ENCODE data around the gene KY. TPM values are rescaled to one million over a fixed set of nuclear protein-coding genes. Genes with fewer than 3 reads are reported as not detected.

KY gene
- total and polyA plus RNA-seq, 2 donors (not counting 1 experiment from before 2014, with no cell fraction given), result not detected

- Histone ChIP-seq H3K36me3 (replicated peaks in 1 of 2; ENCODE audit: control extremely low read depth in 1 of 2, control insufficient read depth in 1 of 2, extremely low read depth in 1 of 2, insufficient read depth in 2 of 2, low read length in 1 of 2) (no peaks in the 10 kb centered on the region), H3K27ac (ENCODE audit: low read length in 2 of 2) (no peak overlapping the region), H3K4me1 (ENCODE audit: control insufficient read depth in 2 of 2, insufficient read depth in 2 of 2, low read length in 2 of 2) (no peaks in the 10 kb centered on the region), H3K9me3 (ENCODE audit: control extremely low read depth in 1 of 3, control insufficient read depth in 2 of 3, insufficient read depth in 1 of 3, low read length in 2 of 3) (no peaks in the 10 kb centered on the region), H3K4me3 (ENCODE audit: control extremely low read depth in 1 of 5, extremely low read depth in 1 of 5, insufficient read depth in 1 of 5, low read depth in 2 of 5, low read length in 4 of 5) (no peak overlapping the region), H3K27me3 (replicated peaks in 1 of 4; ENCODE audit: control extremely low read depth in 1 of 4, control insufficient read depth in 3 of 4, insufficient read depth in 4 of 4, low read length in 3 of 4) (no peaks in the 10 kb centered on the region), H3K9ac (ENCODE audit: low read length) (no peak overlapping the region), H3K79me2 (ENCODE audit: control insufficient read depth, insufficient read depth, low read length) (no peaks in the 10 kb centered on the region), H3K4me2 (replicated peaks; ENCODE audit: low read depth, low read length, poor library complexity, severe bottlenecking) (no peak overlapping the region), H2AFZ (ENCODE audit: insufficient read depth, low read depth, low read length, poor library complexity, severe bottlenecking) (no peak overlapping the region), H4K20me1 (ENCODE audit: control insufficient read depth, insufficient read depth, low read length, poor library complexity, severe bottlenecking) (no peaks in the 10 kb centered on the region)
- intact Hi-C loops (cut with micrococcal nuclease), result no loop called here
- ChIA-PET POLR2A (no interaction called here), CTCF (no interaction called here)
- no peaks in the 10 kb centered on the region for H3K4me1 Mint-ChIP-seq
- ATAC-seq (ENCODE audit: low read depth) (no peak), DNase-seq (no peak)
- no peak overlapping the region for H3K4me3 Mint-ChIP-seq
- peaks cover 5% of the 10 kb centered on the region for H3K27me3 Mint-ChIP-seq
- TF ChIP-seq EZH2 (IDR thresholded peaks at IDR 0.05; ENCODE audit: borderline replicate concordance, insufficient read depth, low read depth, low read length, poor library complexity, severe bottlenecking), result no peak
- TF ChIP-seq, protein P1, sequence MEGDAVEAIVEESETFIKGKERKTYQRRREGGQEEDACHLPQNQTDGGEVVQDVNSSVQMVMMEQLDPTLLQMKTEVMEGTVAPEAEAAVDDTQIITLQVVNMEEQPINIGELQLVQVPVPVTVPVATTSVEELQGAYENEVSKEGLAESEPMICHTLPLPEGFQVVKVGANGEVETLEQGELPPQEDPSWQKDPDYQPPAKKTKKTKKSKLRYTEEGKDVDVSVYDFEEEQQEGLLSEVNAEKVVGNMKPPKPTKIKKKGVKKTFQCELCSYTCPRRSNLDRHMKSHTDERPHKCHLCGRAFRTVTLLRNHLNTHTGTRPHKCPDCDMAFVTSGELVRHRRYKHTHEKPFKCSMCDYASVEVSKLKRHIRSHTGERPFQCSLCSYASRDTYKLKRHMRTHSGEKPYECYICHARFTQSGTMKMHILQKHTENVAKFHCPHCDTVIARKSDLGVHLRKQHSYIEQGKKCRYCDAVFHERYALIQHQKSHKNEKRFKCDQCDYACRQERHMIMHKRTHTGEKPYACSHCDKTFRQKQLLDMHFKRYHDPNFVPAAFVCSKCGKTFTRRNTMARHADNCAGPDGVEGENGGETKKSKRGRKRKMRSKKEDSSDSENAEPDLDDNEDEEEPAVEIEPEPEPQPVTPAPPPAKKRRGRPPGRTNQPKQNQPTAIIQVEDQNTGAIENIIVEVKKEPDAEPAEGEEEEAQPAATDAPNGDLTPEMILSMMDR (IDR thresholded peaks at IDR 0.05), result no peak
- H3K27ac Mint-ChIP-seq, result no peak overlapping the region
- WGBS (ENCODE audit: insufficient coverage), result 82% methylated on average over 4 of the region's 7 CpGs
- peaks cover 3% of the 10 kb centered on the region for H3K9me3 Mint-ChIP-seq (ENCODE audit: insufficient read depth)
These were observed 35.3 kb upstream of the KY start for GRCh38 chr3:134685929-134686802.

- TF ChIP-seq EZH2 (IDR thresholded peaks at IDR 0.05; ENCODE audit: borderline replicate concordance, insufficient read depth, low read depth, low read length, poor library complexity, severe bottlenecking), result no peak
- TF ChIP-seq, protein P1 (IDR thresholded peaks at IDR 0.05), result no peak
- WGBS (ENCODE audit: insufficient coverage), result no CpG with 5 or more reads among the region's 7 CpGs
- Histone ChIP-seq H3K27me3 (replicated peaks in 1 of 4; ENCODE audit: control extremely low read depth in 1 of 4, control insufficient read depth in 3 of 4, insufficient read depth in 4 of 4, low read length in 3 of 4) (no peaks in the 10 kb centered on the region), H3K27ac (ENCODE audit: low read length in 2 of 2) (no peak overlapping the region), H3K36me3 (replicated peaks in 1 of 2; ENCODE audit: control extremely low read depth in 1 of 2, control insufficient read depth in 1 of 2, extremely low read depth in 1 of 2, insufficient read depth in 2 of 2, low read length in 1 of 2) (no peaks in the 10 kb centered on the region), H2AFZ (ENCODE audit: insufficient read depth, low read depth, low read length, poor library complexity, severe bottlenecking) (no peak overlapping the region), H3K4me2 (replicated peaks; ENCODE audit: low read depth, low read length, poor library complexity, severe bottlenecking) (no peak overlapping the region), H3K9ac (ENCODE audit: low read length) (no peak overlapping the region), H3K9me3 (ENCODE audit: control extremely low read depth in 1 of 3, control insufficient read depth in 2 of 3, insufficient read depth in 1 of 3, low read length in 2 of 3) (peaks cover 0 to under 1% (median 0%) of the 10 kb centered on the region in 3 donors), H3K4me1 (ENCODE audit: control insufficient read depth in 2 of 2, insufficient read depth in 2 of 2, low read length in 2 of 2) (no peaks in the 10 kb centered on the region), H3K4me3 (ENCODE audit: control extremely low read depth in 1 of 5, extremely low read depth in 1 of 5, insufficient read depth in 1 of 5, low read depth in 2 of 5, low read length in 4 of 5) (no peak overlapping the region), H3K79me2 (ENCODE audit: control insufficient read depth, insufficient read depth, low read length) (no peaks in the 10 kb centered on the region), H4K20me1 (ENCODE audit: control insufficient read depth, insufficient read depth, low read length, poor library complexity, severe bottlenecking) (no peaks in the 10 kb centered on the region)
- ChIA-PET POLR2A (no interaction called here), CTCF (interaction anchor here (0.6 to 1.4 kb wide), 2 partner anchors 10 to 115 kb away, joined by 3 read pairs; no protein-coding TSS in a partner anchor)
- H3K4me3 Mint-ChIP-seq, result no peak overlapping the region
- H3K27me3 Mint-ChIP-seq, result peaks cover 8% of the 10 kb centered on the region
- DNase-seq (no peak), ATAC-seq (ENCODE audit: low read depth) (no peak)
- H3K4me1 Mint-ChIP-seq, result no peaks in the 10 kb centered on the region
- H3K9me3 Mint-ChIP-seq (ENCODE audit: insufficient read depth), result peaks cover 3% of the 10 kb centered on the region
- H3K27ac Mint-ChIP-seq, result no peak overlapping the region
- intact Hi-C loops (cut with micrococcal nuclease), result no loop called here
These were observed 31.5 kb upstream of the KY start for GRCh38 chr3:134682196-134682880.

Data from B cell (primary cell).